GM18870 (cell line): ENCODE results near the gene RNF126.
"Not testable (repeated sequence)": the region's sequence is repeated elsewhere in the genome, so short reads cannot be mapped to it uniquely, and the experiment has no call there.

ENCODE experiments used
- ATAC-seq: cut with Tn5 transposase; IDR thresholded peaks from one replicate; pipeline ENCODE4 v1.9.1; 2021; ENCODE audit warnings: moderate library complexity; ENCODE audit not compliant: unreplicated experiment

RNF126 gene

GRCh38 chr19:616062-616700 is 46.8 kb downstream of the RNF126 start:
- ATAC-seq, result no peak

GRCh38 chr19:615619-616018 is 47.4 kb downstream of the RNF126 start:
- ATAC-seq, result no peak

GRCh38 chr19:613732-614567 is 49.1 kb downstream of the RNF126 start:
- no peak for ATAC-seq

GRCh38 chr19:612941-613340 is 50.1 kb downstream of the RNF126 start:
- ATAC-seq, result no peak

- no peak for ATAC-seq
These were observed 51.5 kb downstream of the RNF126 start for GRCh38 chr19:611481-611868.

GRCh38 chr19:610801-611480 is 52.1 kb downstream of the RNF126 start:
- no peak for ATAC-seq

GRCh38 chr19:610071-610800 is 52.8 kb downstream of the RNF126 start:
- no peak for ATAC-seq

- ATAC-seq, result no peak
These were observed 54.0 kb downstream of the RNF126 start for GRCh38 chr19:609004-609346.

GRCh38 chr19:608155-609003 is 54.6 kb downstream of the RNF126 start:
- no peak for ATAC-seq

GRCh38 chr19:607301-608154 is 55.5 kb downstream of the RNF126 start:
- ATAC-seq, result no peak

GRCh38 chr19:605061-605971 is 57.7 kb downstream of the RNF126 start:
- not testable (repeated sequence) for ATAC-seq

GRCh38 chr19:604355-604754 is 58.7 kb downstream of the RNF126 start:
- ATAC-seq, result no peak

- not testable (repeated sequence) for ATAC-seq
These were observed 59.2 kb downstream of the RNF126 start for GRCh38 chr19:603779-604178.

- not testable (repeated sequence) for ATAC-seq
These were observed 59.7 kb downstream of the RNF126 start for GRCh38 chr19:603302-603639.

- ATAC-seq, result no peak
These were observed 60.4 kb downstream of the RNF126 start for GRCh38 chr19:602391-603301.

- ATAC-seq, result no peak
These were observed 61.2 kb downstream of the RNF126 start for GRCh38 chr19:601790-602189.

GRCh38 chr19:601310-601709 is 61.7 kb downstream of the RNF126 start:
- ATAC-seq, result no peak
